Colonic mucosa (tissue), 4 donors: ENCODE data around the gene PDCD1LG2. TPM values are rescaled to one million over a fixed set of nuclear protein-coding genes. Genes with fewer than 3 reads are reported as not detected.

Experiments used
- DNase-seq: peaks from one replicate; pipeline ENCODE4 v3.0.0-alpha.2; 2020
- H3K27ac ChIP-seq: fragments of 200-600 bp; one replicate; pipeline ENCODE4 v1.8.0; 2021
- H3K27me3 ChIP-seq: fragments of 200-600 bp; one replicate; pipeline ENCODE4 v1.8.0; 2021
- H3K36me3 ChIP-seq: fragments of 200-600 bp; one replicate; pipeline ENCODE4 v1.8.0; 2021
- H3K4me1 ChIP-seq: fragments of 200-600 bp; one replicate; pipeline ENCODE4 v1.8.0; 2021; ENCODE audit warnings: mild to moderate bottlenecking
- H3K4me3 ChIP-seq: fragments of 200-600 bp; one replicate; pipeline ENCODE4 v1.8.0; 2021
- H3K9ac ChIP-seq, 2 donors: one replicate each; pipeline ENCODE4 v1.7.0; 2013; ENCODE audit warnings: control low read depth in 2 of 2, low read depth in 2 of 2, low read length in 2 of 2
- H3K9me3 ChIP-seq: fragments of 200-600 bp; one replicate; pipeline ENCODE4 v1.8.0; 2021
- intact Hi-C: fragments of 100-400 bp; cut with DNase I; formaldehyde crosslinking; loops from one replicate; pipeline ENCODE4 v1.14.1; 2022
- total RNA-seq, 2 donors: library from RNA; stranded (reverse); fragmentation: NEBNext Ultra II Directional in 1 of 2; extraction: Animal tissue kit (Norgen Biotek cat#: 25700) in 1 of 2; gene quantifications; one replicate each; pipeline ENCODE4 v1.2.1, GENCODE V29; 2021
- TF ChIP-seq, protein P1 (sequence below): fragments of 200-600 bp; IDR thresholded peaks from one replicate; pipeline ENCODE4 v1.8.0; 2022; ENCODE audit warnings: antibody characterized with exemption, mild to moderate bottlenecking
- donor health status: healthy.
- donor health status: DM: no; HTN: no; CAD: no.
- donor health status: DM: no; HTN: no; CAD: no.

PDCD1LG2 gene
- total RNA-seq, 2 donors from 2014 or later: 0.15 to 1.0 TPM

DNA sequence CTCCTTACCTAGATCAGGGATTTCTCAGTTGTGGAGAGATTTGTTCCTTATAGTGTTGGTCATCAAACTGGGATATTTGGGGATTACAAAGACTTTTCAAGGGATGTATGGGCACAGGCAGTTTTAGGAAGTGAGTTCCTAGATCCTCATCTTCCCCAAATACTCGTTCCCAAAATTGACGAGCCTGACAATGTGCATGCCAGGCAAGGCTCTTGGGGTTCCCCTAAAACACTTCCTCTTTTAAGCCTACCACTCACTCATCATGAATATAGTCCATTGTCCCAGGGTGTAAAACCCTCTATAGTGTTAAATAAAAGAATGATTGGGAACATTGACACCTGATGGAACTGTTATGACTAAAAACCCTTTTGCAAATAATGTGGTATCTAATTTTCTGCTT, 26.4 kb downstream of the PDCD1LG2 start:
- Histone ChIP-seq H3K4me1 (no peaks in the 10 kb centered on the region), H3K4me3 (no peak overlapping the region), H3K9ac (no peak overlapping the region), H3K27ac (no peak overlapping the region), H3K27me3 (no peaks in the 10 kb centered on the region), H3K9me3 (no peaks in the 10 kb centered on the region), H3K36me3 (no peaks in the 10 kb centered on the region)
- intact Hi-C loops: no loop called here
- DNase-seq: no peak
- TF ChIP-seq, protein P1, sequence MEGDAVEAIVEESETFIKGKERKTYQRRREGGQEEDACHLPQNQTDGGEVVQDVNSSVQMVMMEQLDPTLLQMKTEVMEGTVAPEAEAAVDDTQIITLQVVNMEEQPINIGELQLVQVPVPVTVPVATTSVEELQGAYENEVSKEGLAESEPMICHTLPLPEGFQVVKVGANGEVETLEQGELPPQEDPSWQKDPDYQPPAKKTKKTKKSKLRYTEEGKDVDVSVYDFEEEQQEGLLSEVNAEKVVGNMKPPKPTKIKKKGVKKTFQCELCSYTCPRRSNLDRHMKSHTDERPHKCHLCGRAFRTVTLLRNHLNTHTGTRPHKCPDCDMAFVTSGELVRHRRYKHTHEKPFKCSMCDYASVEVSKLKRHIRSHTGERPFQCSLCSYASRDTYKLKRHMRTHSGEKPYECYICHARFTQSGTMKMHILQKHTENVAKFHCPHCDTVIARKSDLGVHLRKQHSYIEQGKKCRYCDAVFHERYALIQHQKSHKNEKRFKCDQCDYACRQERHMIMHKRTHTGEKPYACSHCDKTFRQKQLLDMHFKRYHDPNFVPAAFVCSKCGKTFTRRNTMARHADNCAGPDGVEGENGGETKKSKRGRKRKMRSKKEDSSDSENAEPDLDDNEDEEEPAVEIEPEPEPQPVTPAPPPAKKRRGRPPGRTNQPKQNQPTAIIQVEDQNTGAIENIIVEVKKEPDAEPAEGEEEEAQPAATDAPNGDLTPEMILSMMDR: no peak

DNA sequence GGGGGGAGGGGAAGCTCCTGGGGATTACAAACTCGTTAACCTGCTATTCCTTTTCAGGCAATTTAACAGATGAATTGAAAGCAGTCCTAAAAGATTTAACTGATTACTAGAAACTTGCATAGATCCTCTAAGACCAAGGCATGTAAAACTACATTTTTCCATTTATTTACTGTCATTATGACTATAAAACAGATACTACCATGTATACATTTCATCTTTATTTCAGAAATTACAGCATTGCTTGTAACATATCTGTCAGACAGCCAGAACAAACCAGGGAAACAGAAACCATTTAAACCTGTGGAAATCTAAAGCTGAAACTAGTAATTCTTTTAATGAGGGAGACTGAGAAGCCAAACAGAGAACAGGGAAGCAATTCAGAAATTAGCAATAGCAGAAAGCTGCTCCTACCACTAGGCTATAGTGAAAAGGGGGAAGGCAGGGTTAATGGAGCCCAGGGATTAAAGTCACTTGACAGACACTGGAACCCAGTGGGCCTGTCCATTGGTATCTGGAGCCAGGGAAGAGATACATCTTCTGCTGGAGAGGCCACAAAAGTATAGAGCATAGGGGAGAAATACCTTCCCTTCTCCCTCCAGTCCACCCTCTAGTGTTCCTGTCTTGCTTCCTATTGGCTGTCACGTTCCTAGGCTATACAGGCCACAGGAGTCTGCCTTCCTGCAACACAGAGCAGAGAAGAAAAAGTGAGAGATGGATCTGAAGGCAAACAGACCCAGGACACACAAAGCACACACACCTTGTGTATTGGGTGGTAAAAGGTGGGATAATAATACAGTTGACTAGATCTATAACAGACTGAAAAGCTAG, 33.8 kb downstream of the PDCD1LG2 start:
- Histone ChIP-seq H3K4me1 (no peaks in the 10 kb centered on the region), H3K4me3 (no peak overlapping the region), H3K27me3 (no peaks in the 10 kb centered on the region), H3K27ac (no peak overlapping the region), H3K9ac (no peak overlapping the region), H3K9me3 (no peaks in the 10 kb centered on the region), H3K36me3 (no peaks in the 10 kb centered on the region)
- TF ChIP-seq, protein P1: no peak
- intact Hi-C loops: no loop called here
- DNase-seq: no peak

DNA sequence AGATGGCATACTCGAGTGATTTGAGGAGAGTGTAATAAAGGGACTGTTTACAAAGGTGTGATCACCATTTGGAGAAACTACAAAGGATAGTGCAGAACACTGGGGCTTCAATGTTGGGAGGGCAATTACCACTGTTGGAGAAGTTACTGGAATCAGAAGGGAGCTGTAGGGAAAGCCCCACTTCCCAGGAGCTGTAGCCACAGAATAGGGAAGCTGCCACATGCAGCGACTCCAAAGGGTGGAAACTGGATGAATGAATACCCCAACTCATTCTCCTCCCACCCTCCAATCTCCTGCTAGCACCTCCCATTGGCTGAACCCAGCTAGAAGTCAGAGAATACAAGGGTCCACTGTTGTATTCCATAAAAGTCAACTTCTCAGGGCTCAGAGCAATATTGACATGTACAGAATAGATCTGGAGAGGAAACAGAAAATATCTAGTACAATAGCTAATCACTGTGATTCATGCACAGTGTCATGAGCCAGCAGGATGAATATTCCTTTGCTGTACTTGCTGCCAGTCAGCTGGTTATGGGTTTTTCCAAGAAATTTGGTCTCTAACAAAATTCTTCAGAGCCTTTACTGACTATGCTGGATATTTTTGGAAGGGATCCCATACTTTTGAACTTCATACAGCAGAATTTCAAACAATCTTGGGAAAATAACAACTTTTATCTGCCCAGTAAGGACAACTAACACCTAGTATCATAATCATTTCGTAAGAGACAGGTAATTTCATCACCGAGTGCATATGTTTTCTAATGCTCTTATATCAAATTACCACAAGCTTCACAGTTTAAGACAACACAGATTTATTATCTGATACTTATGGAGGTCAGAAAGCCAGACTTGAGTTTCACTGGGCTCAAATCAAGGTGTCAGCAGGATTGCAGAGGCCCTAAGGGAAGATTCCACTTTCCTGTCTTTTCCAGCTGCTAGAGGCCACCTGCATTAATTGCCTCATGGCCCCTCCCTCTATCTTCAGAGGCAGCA, 39.6 kb downstream of the PDCD1LG2 start:
- no peak overlapping the region for H3K4me3 ChIP-seq
- TF ChIP-seq, protein P1: no peak
- no peaks in the 10 kb centered on the region for H3K27me3 ChIP-seq
- DNase-seq: no peak
- no peaks in the 10 kb centered on the region for H3K36me3 ChIP-seq
- no peak overlapping the region for H3K27ac ChIP-seq
- no peak overlapping the region for H3K9ac ChIP-seq
- H3K9me3 ChIP-seq: no peaks in the 10 kb centered on the region
- intact Hi-C loops: no loop called here
- H3K4me1 ChIP-seq: no peaks in the 10 kb centered on the region

DNA sequence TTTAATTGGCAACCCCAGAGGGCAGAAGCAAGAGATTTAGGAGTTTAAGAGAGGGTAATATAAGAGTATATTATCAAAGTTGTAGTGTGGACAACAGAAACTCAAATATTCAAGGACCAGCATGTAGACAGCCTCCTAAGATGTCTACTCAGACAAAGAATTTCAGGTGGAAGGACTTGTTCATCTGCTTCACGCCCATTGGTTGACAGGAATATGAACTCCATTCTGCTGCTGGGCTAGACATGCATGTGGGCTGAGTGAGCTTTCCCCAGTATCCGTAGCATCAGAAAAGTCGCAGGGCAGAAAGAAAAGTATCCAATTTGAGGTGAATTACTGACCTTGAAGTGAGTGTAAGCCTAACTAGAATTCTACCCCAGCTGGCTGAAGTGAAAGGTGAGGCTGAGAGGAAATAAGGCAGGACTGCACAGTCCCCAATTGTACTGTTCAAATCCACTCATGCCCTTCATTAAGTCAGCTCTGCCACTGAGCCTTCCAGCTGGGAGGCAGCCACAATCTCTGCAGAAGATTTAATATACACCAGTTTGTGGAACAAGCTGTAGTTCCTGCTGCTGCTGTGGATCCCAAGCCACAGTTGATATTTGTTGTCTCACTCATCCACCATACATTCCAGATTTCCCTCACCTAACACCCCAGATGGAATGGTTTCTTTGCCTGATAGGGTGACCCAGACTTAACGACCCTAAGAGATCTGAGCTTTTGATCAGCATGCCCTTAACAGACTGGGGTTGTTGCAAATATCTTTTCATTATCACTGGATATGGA, 41.2 kb downstream of the PDCD1LG2 start:
- TF ChIP-seq, protein P1: no peak
- intact Hi-C loops: no loop called here
- no peaks in the 10 kb centered on the region for H3K36me3 ChIP-seq
- no peak for DNase-seq
- H3K27ac ChIP-seq: no peak overlapping the region
- H3K4me3 ChIP-seq: no peak overlapping the region
- H3K9ac ChIP-seq: no peak overlapping the region
- H3K4me1 ChIP-seq: no peaks in the 10 kb centered on the region
- H3K27me3 ChIP-seq: no peaks in the 10 kb centered on the region
- H3K9me3 ChIP-seq: no peaks in the 10 kb centered on the region

DNA sequence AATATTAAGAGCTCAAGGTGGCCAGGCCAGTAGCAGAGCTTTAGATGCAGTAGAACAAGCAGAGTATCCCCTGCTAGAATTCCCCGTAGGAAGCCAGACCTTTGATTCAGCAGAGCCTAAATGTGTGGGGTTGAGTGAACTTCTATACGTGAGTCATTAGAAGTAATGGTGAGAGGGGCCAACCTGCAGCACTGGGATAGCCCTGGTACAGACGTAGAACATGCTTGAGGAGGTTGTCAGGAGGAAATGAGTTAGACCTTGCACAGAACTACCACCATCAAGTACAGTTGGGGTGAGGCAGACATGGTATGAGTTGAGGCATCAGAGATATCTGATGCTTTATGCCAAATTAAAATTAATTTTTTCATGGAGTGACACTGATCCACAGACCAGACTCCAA, 42.0 kb downstream of the PDCD1LG2 start:
- H3K36me3 ChIP-seq: no peaks in the 10 kb centered on the region
- no peaks in the 10 kb centered on the region for H3K4me1 ChIP-seq
- H3K27ac ChIP-seq: no peak overlapping the region
- H3K27me3 ChIP-seq: no peaks in the 10 kb centered on the region
- no peaks in the 10 kb centered on the region for H3K9me3 ChIP-seq
- DNase-seq: no peak
- H3K9ac ChIP-seq: no peak overlapping the region
- TF ChIP-seq, protein P1: no peak
- no peak overlapping the region for H3K4me3 ChIP-seq
- intact Hi-C loops: no loop called here
